GM21367 (cell line): ENCODE measurements around the gene ABHD6.
"Not testable (repeated sequence)": the region's sequence is repeated elsewhere in the genome, so short reads cannot be mapped to it uniquely, and the experiment has no call there.

Source experiments
- ATAC-seq: cut with Tn5 transposase; IDR thresholded peaks from one replicate; pipeline ENCODE4 v1.9.1; 2021; ENCODE audit not compliant: unreplicated experiment

Gene ABHD6

GRCh38 chr3:58207954-58208353 is 29.6 kb upstream of the ABHD6 start:
- no peak for ATAC-seq

DNA sequence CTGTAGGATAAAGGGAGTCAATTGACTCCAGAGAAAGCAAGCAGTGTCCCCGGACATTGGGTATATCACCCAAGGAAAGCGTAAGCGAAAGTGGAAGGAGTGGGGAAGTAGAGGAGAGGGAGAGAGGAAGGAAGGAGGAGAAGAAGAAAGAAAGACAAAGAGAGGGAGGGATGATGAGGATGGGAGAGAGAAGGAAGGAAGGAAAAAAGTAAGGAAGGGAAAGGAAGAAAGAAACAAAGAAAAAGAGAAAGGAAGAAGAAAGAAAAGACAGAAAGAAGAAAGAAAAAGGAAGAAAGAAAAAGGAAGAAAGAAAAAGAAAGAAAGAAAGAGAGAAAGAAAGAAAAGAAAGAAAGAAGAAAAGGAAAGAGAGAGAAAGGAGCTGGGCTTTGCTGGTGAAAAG is 27.7 kb upstream of the ABHD6 start:
- no peak for ATAC-seq

GRCh38 chr3:58210761-58211460 is 26.7 kb upstream of the ABHD6 start, which contains the start of gene DNASE1L3:
DNASE1L3 (minus strand) TSS chr3:58210972; CDS start chr3:58210906, 66 bp downstream.
- no peak for ATAC-seq

GRCh38 chr3:58214484-58215316 is 22.9 kb upstream of the ABHD6 start:
- ATAC-seq: peak; percentile 71

DNA sequence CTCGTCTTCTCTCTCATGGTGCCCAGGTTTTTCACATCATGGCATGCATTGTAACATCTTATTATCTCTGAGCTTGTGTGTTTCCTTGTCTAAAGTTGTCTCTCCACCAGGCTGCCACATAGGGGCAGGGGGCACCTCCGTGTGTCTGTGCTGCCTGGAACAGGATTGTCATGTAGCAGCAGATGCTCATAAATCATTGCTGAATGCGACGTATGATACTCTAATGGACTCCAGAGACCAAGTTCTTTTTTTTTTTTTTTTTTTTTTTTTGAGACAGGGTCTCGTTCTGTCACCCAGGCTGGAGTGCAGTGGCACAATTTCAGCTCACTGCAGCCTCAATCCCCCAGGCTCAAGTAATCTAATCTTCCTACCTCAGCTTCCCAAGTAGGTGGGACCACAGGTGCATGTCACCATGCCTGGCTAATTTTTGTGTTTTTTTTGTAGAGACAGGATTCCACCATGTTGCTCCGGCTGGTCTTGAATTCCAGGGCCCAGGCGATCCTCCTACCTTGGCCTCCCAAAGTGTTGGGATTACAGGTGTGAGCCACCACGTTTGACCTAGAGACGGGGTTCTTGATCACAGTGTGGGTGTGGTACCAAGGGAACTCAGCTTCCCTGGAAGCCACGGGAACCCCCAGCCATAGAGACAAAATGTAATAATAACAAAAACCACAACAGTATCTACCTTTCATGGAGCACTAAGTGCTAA is 22.1 kb upstream of the ABHD6 start:
- ATAC-seq: peak; percentile 3

GRCh38 chr3:58216496-58217195 is 20.9 kb upstream of the ABHD6 start:
- no peak for ATAC-seq

DNA sequence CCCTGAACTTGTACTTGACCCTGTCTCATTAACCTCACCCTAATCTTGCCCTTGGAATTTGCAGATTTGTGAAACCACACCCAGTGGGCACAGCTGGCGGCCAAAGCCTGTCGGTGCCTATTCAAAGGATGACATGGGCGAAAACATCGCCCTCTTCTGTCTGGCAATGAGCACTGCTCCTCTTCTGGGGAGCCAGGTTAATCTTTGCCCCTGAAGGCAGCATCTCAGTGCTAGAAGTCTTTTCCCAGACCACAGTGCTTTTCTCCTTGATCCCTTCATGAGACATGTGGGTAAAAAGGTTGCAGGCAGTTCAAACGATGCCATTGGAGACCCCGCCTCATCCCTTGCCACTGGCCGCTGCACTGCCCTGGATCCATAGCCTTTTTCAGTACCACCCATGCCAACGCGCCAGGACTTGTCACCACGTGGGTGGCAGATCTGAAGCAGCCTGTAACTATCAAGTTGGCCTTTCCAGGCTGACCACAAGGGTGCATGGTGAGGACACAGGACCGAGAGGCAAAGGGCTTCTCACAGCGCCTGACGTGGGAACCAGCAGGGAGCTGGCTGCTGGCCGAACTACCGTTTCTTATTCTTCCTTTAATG is 20.3 kb upstream of the ABHD6 start:
- peak; percentile 42 for ATAC-seq

GRCh38 chr3:58218904-58219303 is 18.7 kb upstream of the ABHD6 start:
- no peak for ATAC-seq

- no peak for ATAC-seq
Observed at GRCh38 chr3:58222161-58222724, 15.3 kb upstream of the ABHD6 start.

- ATAC-seq: no peak
Observed at GRCh38 chr3:58223855-58224254, 13.7 kb upstream of the ABHD6 start.

GRCh38 chr3:58227933-58228332 is 9.7 kb upstream of the ABHD6 start:
- ATAC-seq: not testable (repeated sequence)

DNA sequence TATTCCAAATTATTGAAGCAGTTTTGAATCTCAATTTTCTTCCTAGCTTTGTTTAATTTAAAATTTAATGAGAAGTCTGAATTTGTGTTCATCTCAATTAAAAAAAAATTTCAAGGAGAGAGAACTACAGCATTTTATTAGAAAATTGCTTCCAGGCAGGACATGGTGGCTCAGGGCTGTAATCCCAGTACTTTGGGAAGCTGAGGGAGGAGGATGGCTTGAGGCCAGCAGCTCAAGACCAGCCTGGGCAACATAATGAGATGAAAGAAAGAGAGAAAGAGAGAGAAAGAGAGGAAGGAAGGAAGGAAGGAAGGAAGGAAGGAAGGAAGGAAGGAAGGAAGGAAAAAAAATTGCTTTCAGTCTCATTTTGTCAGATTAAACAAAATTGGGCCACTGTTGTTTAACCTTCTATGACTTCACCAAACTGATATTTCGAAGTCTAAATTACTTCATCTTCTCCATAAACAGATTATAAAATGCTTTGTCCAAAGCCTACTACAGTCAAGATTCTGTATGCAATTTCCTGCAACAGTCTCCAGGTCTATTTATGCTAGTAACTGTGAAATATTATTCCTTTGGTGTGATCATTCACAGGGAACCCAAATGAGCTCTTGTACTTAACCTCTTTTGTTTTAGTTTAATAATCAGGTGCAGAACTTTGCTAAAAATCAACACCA is 6.6 kb upstream of the ABHD6 start:
- ATAC-seq: no peak

DNA sequence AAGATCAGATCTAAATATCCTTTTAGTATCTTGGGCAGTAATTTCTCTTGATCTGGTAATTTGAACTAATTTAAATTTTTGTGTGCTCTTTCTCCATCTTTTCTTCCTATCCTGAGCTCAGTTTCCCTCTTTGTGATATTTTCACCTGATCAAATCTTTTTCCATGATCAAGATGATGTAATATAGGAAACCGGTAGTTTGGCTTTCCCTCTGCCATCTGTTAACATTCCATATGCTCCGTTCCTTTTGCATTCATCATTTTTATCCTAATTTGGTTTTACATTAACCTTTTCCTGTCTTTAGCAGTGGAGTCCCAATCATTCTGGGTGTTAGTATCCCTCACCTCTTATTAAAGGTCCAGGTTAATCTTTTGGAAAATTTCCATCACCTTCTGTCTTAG is 5.9 kb upstream of the ABHD6 start:
- no peak for ATAC-seq

DNA sequence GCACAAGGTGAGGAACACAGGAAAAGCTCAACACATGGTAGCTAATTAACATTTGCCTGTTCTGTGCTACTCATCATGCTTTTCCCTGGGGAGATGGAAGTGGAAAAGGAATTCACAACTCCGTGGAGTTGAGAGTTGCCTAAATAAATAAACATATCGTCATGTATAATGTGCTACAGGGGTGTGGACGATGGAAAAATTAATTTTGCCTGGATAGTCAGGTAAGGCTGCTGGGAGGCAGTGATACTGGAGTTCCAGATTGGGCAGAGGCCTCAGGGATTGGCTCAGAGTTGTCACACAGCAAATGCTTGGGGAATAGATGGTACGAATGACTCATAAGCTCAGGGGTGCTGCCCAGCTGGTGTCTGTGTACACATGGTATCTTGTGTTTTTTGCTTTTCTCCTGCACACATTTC is 3.1 kb upstream of the ABHD6 start:
- no peak for ATAC-seq

GRCh38 chr3:58235970-58236369 is 1.6 kb upstream of the ABHD6 start:
- no peak for ATAC-seq

DNA sequence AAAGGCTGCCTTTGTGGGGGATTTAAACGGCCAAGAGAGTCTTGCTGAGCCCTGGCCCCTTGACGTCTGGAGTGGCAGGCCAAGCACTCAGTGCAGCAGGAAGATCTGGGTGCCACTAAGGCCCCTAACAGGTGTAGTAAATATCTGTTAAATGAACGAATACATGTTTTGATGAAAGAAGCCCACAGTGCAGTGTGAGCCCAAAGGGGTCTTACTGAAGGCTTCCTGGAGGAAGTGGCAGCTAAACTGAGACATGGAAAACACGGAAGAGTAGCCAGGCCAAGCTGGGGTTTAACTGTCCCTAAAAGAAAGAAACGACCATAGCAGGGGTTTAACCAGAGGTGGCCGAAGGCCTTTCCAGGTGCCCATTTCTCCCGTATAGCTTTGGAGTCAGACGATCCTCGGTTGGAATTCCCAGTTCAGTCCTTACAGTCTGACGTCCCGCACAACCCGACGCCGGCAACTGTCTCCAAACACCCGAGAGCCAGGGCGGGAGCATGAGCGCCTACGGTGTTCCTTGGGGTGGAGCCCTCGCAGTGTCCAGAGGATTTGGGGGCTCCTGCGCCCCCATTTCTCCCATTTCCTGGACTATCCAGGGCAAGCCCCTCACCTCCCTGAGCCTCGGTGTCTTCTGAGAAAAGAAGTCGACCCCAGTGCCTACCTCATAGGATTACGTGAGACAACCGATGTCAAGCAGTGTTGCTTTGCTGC is 910 bp upstream of the ABHD6 start:
- no peak for ATAC-seq

- no peak for ATAC-seq
Observed at GRCh38 chr3:58237941-58238681, 519 bp downstream of the ABHD6 start.

GRCh38 chr3:58238830-58239229 is 1.2 kb downstream of the ABHD6 start:
- ATAC-seq: no peak
